Measurements from ENCODE around the gene LIPG.
"Not testable (repeated sequence)": the region's sequence is repeated elsewhere in the genome, so short reads cannot be mapped to it uniquely, and the experiment has no call there.

LIPG gene

DNA sequence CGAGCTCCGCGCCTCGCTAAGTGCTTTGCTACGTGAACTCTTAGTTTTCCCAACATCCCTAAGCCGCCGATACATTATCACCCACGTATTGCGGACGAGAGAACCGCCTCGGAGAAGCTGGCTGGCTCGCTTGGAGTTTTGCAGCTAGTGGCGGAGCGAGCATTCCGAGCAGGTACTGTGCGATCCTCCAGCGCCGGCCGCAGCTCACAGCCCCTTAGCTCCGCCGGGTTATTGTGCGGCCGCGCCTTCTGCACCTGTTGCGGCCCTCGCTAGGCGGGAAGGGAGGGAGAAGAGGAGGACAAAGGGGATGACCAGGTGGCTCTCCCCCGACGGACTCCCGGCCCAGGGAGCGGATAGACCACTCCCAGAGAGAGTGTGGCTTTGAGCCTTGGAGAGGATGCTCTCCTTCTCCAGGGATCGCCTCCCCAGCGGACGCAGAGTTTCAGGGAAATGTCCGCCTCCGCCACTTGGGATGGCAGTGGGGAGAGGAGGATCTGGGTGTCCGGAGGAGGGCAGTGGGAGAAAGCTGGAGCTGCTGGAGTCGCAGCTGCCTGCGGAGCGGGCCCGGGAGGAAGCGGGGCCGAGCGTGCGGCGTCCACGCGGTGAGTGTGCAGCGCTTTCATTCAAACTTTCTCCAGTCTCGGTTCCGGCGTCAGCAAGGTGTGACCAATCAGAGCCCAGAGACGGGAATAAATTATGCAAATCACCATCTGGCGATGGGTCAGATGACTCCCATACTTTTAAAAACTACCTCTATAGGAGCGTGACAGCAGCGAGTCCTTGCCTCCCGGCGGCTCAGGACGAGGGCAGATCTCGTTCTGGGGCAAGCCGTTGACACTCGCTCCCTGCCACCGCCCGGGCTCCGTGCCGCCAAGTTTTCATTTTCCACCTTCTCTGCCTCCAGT lies at the start of gene LIPG:
Gene LIPG (plus strand): TSS at position 769 of the 905 bp plus-strand sequence. CDS start 252 bp downstream, outside the sequence.
- DNase-seq (ENCODE audit: low read depth, low spot score) = peak; percentile 93

DNA sequence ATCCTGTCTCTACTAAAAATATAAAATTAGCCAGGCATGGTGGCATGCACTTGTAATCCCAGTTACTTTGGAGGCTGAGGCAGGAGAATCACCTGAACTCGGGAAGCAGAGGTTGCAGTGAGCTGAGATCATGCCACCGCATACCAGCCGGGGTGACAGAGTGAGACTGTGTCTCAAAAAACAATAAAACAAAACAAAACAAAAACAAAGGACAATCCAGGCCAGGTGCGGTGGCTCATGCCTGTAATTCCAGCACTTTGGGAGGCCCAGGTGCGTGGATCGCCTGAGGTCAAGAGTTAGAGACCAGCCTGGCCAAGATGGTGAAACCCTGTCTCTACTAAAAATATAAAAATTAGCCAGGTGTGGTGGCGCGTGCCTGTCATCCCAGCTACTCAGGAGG lies 49.0 kb upstream of the LIPG start:
- not testable (repeated sequence) for DNase-seq (ENCODE audit: low read depth, low spot score)

DNA sequence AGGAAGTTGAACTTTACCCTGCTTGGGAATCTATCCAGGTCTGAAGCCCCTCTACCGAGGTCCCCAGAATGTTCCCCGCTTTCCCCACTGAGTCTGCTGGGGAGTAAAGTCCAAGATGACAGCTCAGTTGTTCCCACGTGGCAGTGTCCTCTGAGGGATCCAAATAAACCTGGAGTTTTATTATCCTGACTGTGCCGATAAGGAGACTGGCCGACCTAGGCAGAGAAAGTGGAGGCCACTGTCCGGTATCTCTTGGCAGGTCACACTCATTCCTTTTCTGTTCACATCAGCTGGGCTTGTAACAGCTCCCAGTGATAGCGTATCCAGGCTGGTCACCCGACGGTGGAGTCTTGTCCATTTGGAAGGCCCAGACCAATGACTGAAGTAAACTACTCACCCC lies 47.3 kb upstream of the LIPG start:
- no peak for DNase-seq (ENCODE audit: low read depth, low spot score)

DNA sequence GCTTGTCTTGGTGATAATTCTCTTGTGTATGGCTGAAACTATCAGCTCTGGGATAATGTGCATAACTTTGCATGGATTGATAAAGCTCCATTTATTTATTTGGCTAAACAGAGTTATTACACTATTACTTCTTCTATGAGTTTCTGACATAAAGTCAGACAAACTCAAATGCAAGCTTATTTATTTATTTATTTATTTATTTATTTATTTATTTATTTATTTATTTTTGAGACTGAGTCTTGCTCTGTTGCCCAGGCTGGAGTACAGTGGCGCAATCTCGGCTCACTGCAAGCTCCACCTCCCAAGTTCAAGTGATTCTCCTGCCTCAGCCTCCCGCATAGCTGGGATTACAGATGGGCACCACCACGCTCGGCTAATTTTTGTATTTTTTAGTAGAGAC lies 46.9 kb upstream of the LIPG start:
- DNase-seq (ENCODE audit: low read depth, low spot score) = not testable (repeated sequence)

DNA sequence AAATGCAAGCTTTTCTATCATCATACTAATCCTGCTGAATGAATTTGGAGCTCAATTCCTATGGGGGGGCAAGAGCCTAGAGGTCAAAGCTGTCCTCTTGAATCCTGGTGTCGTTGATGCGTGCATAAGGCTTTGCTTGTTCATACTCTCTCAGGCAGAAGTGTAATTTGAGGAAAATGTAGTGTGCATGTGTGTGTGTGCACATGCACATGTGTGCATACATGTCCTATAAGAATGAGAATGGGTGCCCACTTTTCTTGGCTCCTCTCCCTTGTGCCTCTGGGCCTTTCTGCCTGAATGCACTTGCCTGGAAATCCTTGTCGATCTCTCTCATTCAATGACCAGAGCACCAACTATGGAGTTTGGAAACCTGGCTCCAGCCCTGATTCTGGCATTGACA lies 46.3 kb upstream of the LIPG start:
- DNase-seq (ENCODE audit: low read depth, low spot score) = no peak

DNA sequence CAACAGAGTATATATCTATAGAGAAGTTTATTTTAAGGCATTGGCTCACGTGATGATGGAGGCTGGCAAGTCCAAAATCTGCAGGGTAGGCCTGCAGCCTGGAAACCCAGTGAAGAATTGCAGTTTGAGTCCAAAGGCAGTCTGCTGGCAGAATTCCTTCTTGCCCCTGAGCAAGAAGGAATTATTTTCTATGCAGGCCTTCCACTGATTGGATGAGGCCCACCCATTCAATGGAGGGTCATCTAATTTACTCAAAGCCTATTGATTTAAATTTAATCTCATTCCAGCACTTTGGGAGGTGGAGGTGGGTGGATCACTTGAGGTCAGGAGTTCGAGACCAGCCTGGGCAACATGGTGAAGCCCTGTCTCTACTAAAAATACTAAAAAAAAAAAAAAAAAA lies 44.4 kb upstream of the LIPG start:
- no peak for DNase-seq (ENCODE audit: low read depth, low spot score)

DNA sequence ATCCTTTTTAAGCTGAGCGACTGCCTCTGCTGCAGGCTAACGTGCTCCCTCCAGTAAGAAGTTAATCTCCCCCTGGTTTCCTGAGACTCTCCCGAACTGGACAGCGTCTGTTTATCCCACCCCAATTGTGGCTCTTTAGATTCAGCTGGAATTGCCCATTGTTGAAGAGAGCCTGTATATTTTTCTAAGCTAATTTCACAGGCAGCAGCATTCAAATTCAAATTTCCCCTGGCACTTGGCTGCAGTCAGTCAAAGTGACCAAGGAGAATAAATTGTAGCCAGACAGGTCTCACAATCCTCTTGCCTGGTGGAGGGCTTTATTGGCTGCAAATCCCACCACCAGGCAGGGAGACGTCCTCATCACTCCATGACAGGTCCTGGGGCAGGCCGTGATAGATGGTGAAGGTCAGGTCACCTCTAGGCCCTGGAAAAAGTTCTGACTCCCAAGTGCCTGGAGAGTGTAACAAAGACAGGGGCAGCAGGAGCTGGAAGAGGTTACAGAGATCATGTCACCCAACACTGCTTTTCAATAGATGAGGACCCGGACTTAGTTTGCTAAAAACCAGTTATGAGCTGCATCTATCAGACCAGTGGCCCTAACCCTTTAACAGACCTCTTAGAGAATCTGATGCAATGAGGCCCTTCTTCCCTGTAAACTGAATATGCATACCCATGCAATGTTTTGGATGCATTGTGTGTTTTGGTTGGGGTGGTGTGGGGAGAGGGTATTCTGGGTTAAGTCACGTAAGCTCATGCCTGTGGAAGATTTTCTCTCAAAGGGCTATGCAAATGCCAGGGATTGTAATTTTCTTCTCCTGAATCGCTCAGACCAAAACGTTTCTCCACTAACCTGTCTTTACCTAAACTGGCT lies 42.5 kb upstream of the LIPG start:
- DNase-seq (ENCODE audit: low read depth, low spot score) = no peak

DNA sequence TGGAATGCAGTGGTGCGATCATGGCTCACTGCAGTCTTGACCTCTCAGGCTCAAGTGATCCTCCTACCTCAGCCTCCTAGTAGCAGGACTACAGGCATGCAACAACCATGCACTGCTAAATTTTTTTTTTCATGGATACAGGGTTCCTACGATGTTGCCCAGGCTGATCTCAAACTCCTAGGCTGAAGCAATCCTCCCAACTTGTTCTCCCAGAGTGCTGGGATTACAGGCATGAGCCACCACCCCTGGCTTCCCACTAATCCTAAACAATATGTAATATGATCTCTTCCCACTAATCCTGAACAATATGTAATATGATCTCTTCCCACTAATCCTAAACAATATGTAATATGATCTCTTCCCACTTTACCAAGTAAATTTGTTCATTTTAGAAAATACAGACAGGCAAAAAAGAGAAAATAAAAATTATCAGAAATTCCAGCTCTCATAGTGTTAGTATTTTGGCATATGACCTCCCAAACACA lies 41.2 kb upstream of the LIPG start:
- DNase-seq (ENCODE audit: low read depth, low spot score) = no peak

DNA sequence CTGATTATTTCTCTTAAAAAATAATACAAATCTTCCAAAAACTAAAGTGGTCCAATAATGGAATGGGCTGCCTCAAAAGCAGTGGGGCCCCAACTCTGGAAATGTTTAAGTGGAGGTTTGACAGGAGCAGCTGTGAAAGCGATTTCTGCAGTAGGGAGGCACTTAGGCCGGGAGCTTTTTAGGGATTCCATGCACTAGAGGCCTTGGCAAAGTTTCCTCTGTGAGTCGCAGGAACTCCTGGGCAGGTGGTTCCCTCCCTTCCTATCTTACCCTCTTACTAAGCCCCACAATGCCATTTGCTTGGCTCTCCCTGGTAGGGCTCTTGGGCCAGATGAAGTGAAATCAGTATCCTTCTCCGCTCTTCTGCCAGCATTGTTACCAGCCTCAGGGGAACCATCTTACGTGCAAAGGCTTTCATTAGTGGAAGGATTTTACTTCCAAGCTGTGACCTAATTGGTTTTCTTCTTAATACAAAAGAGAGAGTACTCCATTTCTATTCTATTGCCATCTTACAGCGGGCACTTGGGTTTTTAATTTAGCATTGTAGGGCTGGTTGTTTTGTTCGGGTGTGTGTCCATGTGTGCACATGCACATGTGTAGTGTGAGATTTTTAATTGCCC lies 40.5 kb upstream of the LIPG start:
- DNase-seq (ENCODE audit: low read depth, low spot score) = no peak

DNA sequence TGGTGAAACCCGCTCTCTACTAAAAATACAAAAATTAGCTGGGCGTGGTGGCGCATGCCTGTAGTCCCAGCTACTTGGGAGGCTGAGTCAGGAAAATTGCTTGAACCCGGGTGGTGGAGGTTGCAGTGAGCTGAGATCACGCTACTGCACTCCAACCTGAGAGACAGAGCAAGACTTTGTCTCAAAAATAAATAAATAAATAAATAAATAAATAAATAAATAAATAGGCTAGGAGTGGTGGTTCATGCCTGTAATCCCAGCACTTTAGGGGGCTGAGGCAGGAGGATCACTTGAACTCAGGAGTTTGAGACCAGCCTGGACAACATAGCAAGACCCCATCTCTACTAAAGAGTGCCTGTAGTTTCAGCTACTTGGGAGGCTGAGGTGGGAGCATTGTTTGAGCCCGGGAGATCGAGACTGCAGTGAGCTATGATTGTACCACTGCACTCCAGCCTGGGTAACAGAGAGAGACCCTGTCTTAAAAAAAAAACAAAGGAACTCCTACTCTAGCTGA lies 38.2 kb upstream of the LIPG start:
- DNase-seq (ENCODE audit: low read depth, low spot score) = not testable (repeated sequence)

DNA sequence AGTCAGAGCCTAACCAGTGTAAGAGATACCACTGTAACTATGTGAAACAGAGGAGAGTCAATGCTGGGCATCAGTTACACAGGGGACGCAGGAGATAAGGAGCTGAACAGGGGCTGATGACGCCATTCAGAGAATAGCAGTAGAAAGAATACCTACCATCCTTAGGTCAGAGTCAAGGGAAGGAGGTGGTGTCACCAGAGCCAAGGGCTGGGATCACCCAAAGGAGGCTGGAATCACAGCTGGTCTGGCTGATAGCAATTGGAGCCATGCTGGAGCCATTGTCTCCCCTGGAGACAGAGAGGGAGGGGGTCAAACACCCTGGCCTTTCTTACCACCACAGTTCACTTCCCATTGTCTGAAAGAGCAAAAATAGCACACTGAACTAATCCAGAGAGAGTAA lies 37.5 kb upstream of the LIPG start:
- DNase-seq (ENCODE audit: low read depth, low spot score) = no peak

DNA sequence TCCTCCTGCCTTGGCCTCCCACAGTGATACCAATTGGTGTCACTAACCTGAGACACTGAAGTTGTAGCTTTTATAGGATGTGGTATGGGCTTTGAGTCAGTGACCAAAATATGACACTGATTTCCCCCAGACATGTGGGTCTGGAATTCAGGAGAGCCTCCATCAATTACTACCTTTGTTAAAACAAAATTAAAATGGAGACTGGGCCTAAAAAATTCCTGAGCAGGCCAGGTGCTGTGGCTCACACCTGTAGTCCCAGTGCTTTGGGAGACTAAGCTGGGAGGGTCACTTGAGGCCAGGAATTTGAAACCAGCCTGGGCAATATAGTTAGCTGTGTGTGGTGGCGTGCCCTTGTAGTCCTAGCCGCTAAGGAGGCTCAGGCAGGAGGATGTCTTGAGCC lies 36.9 kb upstream of the LIPG start:
- no peak for DNase-seq (ENCODE audit: low read depth, low spot score)

DNA sequence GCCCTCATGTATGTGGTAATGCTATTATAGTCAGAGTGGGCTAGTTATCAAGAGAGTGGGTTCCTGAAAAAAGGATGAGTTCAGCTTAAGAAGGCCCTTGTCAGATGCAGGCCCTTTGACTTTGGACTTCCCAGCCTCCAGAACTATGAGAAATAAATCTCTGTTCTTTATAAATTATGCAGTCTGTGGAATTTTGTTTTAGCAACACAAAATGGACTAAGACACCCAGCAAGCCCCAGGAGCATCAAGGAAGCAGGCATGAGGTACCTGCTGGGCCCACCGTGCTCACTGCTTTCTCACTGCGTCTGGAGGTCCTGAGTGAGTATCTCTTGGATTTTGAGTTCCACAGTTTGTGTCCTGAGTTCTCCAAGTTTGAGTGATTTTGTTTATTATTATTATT lies 35.9 kb upstream of the LIPG start:
- no peak for DNase-seq (ENCODE audit: low read depth, low spot score)

DNA sequence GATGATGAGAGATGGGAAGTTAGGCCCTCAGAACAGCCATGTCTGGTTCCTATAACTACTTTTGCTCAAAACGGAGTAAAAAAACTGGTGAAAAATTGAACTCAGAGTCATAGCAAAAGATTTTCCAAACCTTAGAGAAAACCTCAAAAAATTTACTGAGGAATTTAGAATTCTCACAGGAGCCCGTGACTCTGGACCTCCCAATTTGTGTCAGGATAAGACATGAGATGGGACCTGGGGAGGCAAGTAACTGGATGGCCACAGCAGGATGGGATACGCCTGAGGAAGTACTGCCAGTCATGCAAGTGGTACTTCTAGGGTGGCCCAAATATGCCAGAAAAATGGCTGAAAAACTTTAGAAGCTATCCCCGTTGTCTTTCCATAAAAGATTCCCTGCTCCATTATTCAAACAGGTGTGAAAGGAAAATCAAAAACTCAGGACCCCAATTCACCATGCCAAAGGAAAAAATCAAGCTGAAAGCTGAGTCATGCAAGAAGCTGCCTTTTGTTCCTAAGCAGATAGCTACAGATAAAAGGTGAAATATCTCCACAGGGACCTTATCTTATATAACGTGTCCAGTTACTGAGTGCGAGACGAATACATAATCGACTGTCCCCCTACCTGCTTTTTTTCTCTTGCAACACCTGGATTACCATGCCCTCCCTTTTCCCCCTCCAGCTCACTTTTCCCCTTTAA lies 34.1 kb upstream of the LIPG start:
- no peak for DNase-seq (ENCODE audit: low read depth, low spot score)

DNA sequence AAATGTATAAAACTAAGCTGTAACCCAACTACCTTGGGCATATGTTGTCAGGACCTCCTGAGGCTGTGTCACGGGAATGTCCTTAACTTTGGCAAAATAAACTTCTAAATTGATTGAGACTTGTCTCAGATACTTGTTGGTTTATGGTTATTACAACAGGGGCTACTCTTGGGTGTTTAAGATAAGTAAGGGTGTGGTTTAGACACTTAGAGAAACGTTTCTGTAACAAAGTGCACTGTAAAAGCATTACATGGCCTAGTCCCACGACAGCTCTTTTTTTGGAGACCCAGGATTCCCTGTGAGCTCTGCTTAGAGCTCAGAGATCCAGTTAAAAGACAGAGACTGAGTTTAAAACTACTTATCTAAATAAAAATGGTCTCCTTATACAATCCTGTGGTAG lies 32.3 kb upstream of the LIPG start:
- DNase-seq (ENCODE audit: low read depth, low spot score) = no peak

DNA sequence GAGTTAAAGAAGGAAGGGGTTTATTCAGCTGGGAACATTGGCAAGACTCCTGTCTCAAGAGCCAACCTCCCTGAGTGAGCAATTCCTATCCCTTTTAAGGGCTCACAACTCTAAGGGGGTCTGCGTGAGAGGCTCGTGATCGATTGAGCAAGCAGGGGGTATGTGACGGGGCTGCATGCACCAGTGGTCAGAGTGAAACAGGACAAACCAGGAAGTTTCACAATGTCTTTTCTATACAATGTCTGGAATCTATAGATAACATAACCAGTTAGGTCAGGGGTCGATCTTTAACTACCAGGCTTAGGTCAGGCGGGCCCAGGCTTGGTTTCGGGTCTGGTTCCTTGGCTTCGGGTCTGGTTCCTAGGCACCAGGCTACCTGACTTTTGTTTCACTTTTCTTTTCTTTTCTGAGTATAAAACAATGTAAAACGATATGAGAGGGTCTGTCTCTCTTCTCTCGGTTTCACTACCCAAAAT lies 30.1 kb upstream of the LIPG start:
- DNase-seq (ENCODE audit: low read depth, low spot score) = no peak

DNA sequence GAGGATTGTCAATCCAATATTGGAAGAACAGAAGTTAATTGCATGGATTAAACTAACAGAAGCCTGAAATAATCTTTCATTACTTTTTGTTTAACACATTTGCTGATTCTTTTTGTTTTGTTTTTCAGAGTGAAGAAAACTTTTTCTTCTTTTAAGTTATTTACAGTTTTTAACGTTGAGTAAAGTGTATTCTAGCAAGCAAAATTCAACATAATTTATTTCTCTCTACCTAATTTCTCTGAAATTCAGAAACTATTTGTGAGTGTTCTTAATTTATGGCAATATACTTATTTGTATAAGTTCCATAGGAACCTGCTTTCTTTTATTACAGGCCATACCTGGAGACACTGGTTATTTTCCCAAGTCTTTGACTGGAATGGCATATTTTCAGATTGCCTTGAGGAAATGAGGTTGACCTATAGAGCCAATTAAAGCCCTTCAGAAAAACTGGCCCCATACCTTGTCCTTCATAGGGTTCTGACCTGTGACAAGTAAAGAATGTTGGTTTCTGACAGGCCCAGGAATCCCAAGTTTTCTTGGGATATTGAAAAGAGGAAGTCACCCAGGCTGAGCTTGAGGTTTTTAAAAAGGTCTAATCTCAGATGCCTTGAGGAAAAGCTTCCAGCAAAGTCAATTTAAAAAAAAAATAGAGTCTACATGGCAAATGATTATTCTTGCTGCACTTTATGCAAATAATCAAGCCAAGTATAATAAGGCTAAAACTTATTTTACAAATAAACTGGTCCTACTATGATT lies 26.8 kb upstream of the LIPG start:
- no peak for DNase-seq (ENCODE audit: low read depth, low spot score)

DNA sequence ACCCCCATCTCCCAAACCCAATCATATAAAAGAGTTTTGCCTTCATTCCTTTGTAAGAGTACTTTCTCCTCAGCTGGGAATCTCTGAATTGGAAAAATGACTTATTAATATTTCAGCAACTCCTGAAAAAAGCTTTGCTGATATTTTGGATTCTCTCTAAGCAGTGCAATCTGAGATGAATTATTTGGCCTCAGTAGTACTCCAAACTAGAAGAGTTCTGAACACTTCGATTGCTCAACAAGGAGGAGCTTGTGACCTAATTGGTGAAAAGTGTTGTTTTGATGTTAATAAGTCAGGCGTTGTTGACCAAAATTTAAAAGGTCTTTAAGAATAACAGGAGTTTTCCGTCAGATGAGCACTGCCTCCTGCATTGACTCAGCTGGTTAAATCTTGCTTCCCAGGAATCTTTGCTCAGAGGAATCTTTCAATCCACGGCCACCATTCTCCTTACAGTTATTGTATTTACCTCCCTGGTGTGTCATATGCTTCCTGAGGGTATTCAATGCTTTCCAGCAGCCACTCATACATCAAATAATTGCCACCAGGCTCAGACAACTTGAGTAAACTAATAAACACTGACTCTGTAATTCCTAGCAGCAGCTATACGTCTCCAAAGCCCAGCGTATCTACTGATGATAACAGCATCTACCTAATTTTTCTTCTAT lies 24.5 kb upstream of the LIPG start:
- no peak for DNase-seq (ENCODE audit: low read depth, low spot score)

DNA sequence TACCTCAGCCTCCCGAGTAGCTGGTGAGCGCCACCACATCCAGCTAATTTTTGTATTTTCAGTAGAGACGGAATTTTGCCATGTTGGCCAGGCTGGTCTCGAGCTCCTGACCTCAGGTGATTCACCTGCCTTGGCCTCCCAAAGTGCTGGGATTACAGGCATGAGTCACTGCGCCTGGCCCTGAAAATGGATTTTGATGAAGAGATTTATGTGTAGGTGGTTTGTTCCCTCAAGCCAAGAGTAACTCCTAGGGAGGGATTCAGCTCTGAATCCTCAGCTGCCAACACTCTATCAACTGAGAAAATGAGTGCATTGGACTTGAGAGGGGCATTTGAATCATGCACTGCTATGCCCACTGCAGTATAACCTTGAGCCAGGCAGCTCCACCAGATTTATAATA lies 17.5 kb upstream of the LIPG start:
- no peak for DNase-seq (ENCODE audit: low read depth, low spot score)

DNA sequence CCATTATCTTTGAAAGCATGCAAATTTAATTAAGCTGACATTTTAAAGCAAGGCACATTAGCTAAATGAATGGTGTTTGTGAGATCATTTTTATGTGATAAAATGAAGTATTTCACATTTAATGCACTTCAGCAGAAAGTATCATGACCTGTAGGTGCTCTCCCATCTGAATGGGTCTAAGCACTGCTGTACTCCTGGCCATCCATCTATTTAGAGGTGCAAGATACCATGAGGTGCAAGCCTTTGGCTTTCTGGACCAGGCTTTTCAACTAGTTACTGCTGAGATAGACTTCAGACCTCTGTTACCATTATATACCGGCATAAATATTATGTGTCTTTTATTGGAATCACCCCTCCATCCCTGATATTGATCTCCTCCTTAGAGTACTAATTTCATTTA lies 15.6 kb upstream of the LIPG start:
- no peak for DNase-seq (ENCODE audit: low read depth, low spot score)
